GM21737 (cell line): ENCODE results near the gene SAMSN1.

Source experiments
- ATAC-seq: cut with Tn5 transposase; IDR thresholded peaks from one replicate; pipeline ENCODE4 v1.9.1; 2021; ENCODE audit warnings: mild to moderate bottlenecking, moderate library complexity; ENCODE audit not compliant: unreplicated experiment

The SAMSN1 gene

DNA sequence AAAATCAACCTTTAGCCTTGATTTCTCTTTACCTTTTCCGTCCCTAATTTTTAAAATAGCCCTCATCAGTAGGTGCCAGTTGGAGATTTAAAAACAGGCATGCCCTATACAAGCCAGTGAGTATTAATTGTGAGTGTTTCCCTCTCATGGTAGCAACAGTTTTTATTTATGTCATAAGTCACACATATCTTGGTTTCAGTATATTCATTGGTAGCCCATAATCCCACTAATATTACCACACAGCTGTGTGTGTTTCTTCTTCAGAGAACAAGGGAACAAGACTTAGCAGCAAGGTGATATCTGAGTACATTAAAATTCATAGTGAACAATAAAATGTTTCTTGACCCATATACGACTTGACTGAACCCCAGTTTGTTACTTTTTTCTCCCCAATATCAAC is 94.6 kb downstream of the SAMSN1 start:
- no peak for ATAC-seq

DNA sequence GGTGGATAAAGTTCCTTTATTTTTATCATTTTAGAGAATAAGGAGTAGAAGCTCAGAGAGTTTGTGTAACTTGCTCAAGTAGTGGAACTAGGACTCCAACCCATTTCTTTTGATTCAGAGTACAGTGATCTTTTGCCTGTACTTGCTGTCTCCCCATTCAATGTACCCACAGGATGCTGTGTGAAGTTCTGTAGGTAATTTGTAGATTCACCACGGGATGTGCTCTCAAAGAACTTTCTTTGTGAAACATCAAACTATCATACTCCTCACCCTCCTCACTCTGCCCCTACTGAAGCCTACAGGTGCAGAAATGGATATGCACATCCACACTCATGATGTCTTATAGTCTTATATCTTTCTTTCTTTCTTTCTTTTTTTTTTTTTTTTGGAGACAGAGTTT is 97.3 kb downstream of the SAMSN1 start:
- no peak for ATAC-seq

DNA sequence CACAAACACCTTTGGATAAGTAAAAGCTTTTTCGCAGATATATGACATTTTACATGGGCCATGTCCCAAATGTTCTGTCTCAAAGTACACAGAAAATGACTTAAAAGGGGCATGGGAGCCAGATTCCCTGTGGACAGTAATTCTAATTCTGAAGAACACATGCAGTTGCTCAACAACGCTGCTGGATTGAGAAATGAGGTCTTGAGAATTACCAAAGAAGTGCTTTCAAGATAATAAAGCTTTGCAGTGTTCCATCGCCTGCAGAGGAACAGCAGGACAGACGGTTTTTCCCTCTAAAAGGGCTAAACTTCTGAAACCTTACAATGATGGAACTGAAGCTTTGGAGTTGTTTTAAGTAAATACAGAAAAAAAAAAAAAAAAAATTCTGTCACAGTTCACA is 107.9 kb downstream of the SAMSN1 start:
- ATAC-seq = no peak

DNA sequence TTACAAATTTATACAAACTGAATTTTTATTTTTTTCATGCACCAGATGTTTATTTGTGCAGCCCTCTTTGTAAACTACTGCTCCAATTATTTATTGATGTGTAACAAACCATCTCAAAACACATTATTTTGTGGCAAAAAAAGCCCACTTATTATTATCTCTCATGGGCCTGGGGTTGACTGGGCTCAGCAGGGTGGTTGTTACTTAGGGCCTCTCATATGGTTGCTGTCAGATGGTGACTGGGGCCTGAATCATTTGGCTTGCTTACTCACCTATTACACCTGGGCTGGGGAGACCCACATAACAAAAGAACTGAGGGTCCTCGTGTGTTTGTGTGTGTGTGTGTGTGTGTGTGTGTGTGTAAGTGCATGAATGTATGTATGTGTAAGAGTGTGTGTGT is 110.7 kb downstream of the SAMSN1 start:
- no peak for ATAC-seq
